Stomach (tissue), 9 donors: ENCODE measurements around the gene ROBO2. TPM values are rescaled to one million over a fixed set of nuclear protein-coding genes. Genes with fewer than 3 reads are reported as not detected.

Experiments
- DNase-seq, 2 donors: peaks; one replicate each; pipeline versions ENCODE4 v3.0.0 to v3.0.0-alpha.2; 2013 to 2019
- H3K27ac ChIP-seq, 5 donors: fragments of 200-600 bp in 4 of 5; sonication (generic) in 4 of 5; one replicate each; pipeline ENCODE4 v1.5.1; 2013 to 2019; ENCODE audit warnings: mild to moderate bottlenecking in 1 of 5, moderate library complexity in 1 of 5
- H3K27me3 ChIP-seq, 3 donors: fragments of 200-600 bp; sonication (generic); one replicate each; pipeline ENCODE4 v1.5.1; 2017 to 2019; ENCODE audit warnings: mixed run types in 1 of 3
- H3K36me3 ChIP-seq, 4 donors: fragments of 200-600 bp; sonication (generic); 1 replicate in 3 of 4; 2 replicates in 1 of 4; pipeline ENCODE4 v1.5.1; 2016 to 2019
- H3K4me1 ChIP-seq, 4 donors: fragments of 200-600 bp; sonication (generic); one replicate each; pipeline ENCODE4 v1.5.1; 2016 to 2019
- H3K4me3 ChIP-seq, 4 donors: fragments of 200-600 bp; sonication (generic) in 3 of 4; one replicate each; pipeline ENCODE4 v1.5.1; 2016 to 2019; ENCODE audit warnings: mild to moderate bottlenecking in 1 of 4
- H3K9me3 ChIP-seq, 4 donors: fragments of 200-600 bp; sonication (generic); one replicate each; pipeline ENCODE4 v1.5.1; 2016 to 2019
- EP300 ChIP-seq: sonication (generic); formaldehyde crosslinking; IDR thresholded peaks from one replicate; pipeline ENCODE4 v1.6.1; 2017; ENCODE audit warnings: antibody characterized with exemption
- POLR2A ChIP-seq, 4 donors: fragments of 450-650 bp; IDR thresholded peaks; one replicate each; pipeline ENCODE4 v1.6.1; 2016; ENCODE audit warnings: antibody characterized with exemption in 4 of 4, control low read depth in 2 of 4, mild to moderate bottlenecking in 1 of 4, moderate library complexity in 1 of 4
- POLR2AphosphoS5 ChIP-seq, 3 donors: sonication (generic); formaldehyde crosslinking; IDR thresholded peaks; one replicate each; pipeline ENCODE4 v1.6.1; 2016; ENCODE audit warnings: antibody characterized with exemption in 3 of 3
- WGBS, 5 donors: extraction: QIAGEN DNeasy Blood & Tissue Kit in 3 of 5; methylation state at CpG; one replicate each; pipeline versions ENCODE4 v1.1.5 to v1.1.7; 2013 to 2018; 5-methylcytosine and 5-hydroxymethylcytosine counted together
- intact Hi-C: fragments of 100-400 bp; cut with DNase I; formaldehyde crosslinking; loops from one replicate; pipeline ENCODE4 v1.15.1; 2023; ENCODE audit warnings: low total_unique reads
- polyA plus RNA-seq, 3 donors: library from polyadenylated mRNA; stranded (reverse); fragments of 200-250 nt; gene quantifications; one replicate each; pipeline ENCODE4 v1.2.3, GENCODE V29; 2013
- total RNA-seq, 5 donors: library from RNA; depleted of rRNA; stranded (reverse); fragments of >200 nt; gene quantifications; one replicate each; pipeline versions ENCODE4 v1.1.0 to v1.2.3, GENCODE V29; 2014 to 2016
- TF ChIP-seq, protein P1 (sequence below), 7 experiments: fragments of 450-650 bp in 4 of 7; fragments of 200-600 bp in 3 of 7; sonication (generic) in 3 of 7; IDR thresholded peaks; one replicate each; pipeline ENCODE4 v1.5.1; 2016 to 2019; ENCODE audit warnings: antibody characterized with exemption in 7 of 7, control low read depth in 2 of 7, mild to moderate bottlenecking in 1 of 7
- donor health status: healthy with polysubstance abuse.
- donor health status: Bipolar disorder and iron deficiency.
- donor health status: healthy.

Gene ROBO2
- total and polyA plus RNA-seq, 8 donors, result 0.25 to 11.4 (median 0.45) TPM; not detected in 2

DNA sequence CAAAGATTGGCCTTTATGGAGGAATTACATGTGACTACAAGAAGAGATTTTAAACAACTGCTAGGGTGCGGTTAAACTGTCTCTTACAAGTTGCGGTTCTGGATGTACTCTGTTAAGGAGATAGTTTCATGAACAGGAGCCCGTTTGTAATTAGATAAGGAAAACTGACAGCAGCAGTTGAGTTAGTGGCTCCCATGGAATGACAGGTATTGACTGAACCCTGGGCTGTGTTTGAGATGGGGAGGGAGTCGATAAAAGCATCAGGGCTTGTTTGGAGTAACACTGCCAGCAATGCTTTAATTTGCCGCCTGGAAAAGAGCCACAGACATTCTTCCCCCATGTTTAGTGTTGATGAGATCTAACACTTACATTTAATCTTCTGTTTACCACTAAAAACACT is 139.9 kb downstream of the ROBO2 start:
- no peaks in the 10 kb centered on the region for H3K27me3 ChIP-seq
- H3K4me3 ChIP-seq, result no peak overlapping the region
- no peak overlapping the region for H3K27ac ChIP-seq
- 19 to 37% (median 27%) methylated on average over 5 of the region's 5 CpGs for WGBS, 5 donors
- no peaks in the 10 kb centered on the region for H3K9me3 ChIP-seq
- H3K4me1 ChIP-seq, result no peaks in the 10 kb centered on the region
- H3K36me3 ChIP-seq, result no peaks in the 10 kb centered on the region
- TF ChIP-seq POLR2AphosphoS5 (IDR thresholded peaks at IDR 0.05) (no peak), EP300 (no peak), POLR2A (IDR thresholded peaks at IDR 0.05) (no peak)
- TF ChIP-seq, protein P1, sequence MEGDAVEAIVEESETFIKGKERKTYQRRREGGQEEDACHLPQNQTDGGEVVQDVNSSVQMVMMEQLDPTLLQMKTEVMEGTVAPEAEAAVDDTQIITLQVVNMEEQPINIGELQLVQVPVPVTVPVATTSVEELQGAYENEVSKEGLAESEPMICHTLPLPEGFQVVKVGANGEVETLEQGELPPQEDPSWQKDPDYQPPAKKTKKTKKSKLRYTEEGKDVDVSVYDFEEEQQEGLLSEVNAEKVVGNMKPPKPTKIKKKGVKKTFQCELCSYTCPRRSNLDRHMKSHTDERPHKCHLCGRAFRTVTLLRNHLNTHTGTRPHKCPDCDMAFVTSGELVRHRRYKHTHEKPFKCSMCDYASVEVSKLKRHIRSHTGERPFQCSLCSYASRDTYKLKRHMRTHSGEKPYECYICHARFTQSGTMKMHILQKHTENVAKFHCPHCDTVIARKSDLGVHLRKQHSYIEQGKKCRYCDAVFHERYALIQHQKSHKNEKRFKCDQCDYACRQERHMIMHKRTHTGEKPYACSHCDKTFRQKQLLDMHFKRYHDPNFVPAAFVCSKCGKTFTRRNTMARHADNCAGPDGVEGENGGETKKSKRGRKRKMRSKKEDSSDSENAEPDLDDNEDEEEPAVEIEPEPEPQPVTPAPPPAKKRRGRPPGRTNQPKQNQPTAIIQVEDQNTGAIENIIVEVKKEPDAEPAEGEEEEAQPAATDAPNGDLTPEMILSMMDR (IDR thresholded peaks at IDR 0.05), result no peak
- intact Hi-C loops, result no loop called here
- DNase-seq, result peak in 1 of 2 donors; percentile 12

DNA sequence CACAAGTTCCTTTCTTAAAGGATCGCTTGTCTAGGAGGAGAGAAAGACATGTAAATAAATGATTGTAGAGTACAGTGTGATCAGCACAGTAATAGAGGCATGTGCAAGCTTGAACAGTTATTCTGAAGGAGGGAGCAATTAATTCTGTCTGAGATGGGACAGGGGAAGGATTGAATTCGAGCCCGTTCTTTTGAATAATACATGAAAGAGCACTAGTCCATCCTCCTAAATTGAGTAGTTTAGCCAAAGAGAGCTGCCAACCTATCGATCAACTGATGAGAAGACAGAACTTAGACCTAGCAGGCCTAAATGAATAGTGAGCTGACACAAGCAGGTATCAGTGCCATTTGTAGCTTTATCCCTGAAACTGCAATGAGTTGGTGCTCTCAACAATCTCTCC is 142.4 kb downstream of the ROBO2 start:
- H3K27ac ChIP-seq, result no peak overlapping the region
- H3K27me3 ChIP-seq, result no peaks in the 10 kb centered on the region
- no peak overlapping the region for H3K4me3 ChIP-seq
- H3K4me1 ChIP-seq, result no peaks in the 10 kb centered on the region
- H3K36me3 ChIP-seq, result no peaks in the 10 kb centered on the region
- DNase-seq, result no peak
- TF ChIP-seq EP300 (no peak), POLR2A (IDR thresholded peaks at IDR 0.05) (no peak), POLR2AphosphoS5 (IDR thresholded peaks at IDR 0.05) (no peak)
- TF ChIP-seq, protein P1 (IDR thresholded peaks at IDR 0.05), result no peak
- intact Hi-C loops, result no loop called here
- WGBS, 5 donors, result 62 to 77% (median 71%) methylated on average over 4 of the region's 4 CpGs
- no peaks in the 10 kb centered on the region for H3K9me3 ChIP-seq

DNA sequence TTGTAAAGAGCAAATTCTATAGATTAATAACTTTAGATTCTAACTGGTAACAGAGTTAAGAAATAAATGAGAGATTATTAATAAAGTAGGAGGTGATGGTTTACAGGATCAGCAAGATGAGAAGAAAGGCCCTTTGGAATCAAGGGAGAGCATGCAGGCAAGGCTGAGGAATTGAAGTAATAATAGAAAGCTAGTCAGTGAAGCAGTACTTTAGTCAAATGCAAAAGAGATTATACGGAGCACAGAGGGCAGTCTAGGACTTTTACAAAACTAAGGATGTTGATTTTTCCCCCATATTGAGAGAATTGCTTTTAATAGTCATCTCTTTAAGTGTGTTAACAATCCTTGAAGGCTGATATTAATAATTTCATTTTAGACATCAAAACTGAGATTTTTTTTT is 146.4 kb downstream of the ROBO2 start:
- Histone ChIP-seq H3K4me3 (no peak overlapping the region), H3K27me3 (no peaks in the 10 kb centered on the region), H3K36me3 (no peaks in the 10 kb centered on the region), H3K4me1 (peaks cover 0 to 7% (median 0%) of the 10 kb centered on the region in 4 donors), H3K27ac (no peak overlapping the region), H3K9me3 (no peaks in the 10 kb centered on the region)
- no peak for TF ChIP-seq POLR2A (IDR thresholded peaks at IDR 0.05)
- no peak for TF ChIP-seq EP300
- no peak for TF ChIP-seq POLR2AphosphoS5 (IDR thresholded peaks at IDR 0.05)
- TF ChIP-seq, protein P1 (IDR thresholded peaks at IDR 0.05), result no peak
- DNase-seq, result no peak
- intact Hi-C loops, result no loop called here
- WGBS, 5 donors, result 42 to 64% (median 60%) methylated on average over 1 of the region's 1 CpG

DNA sequence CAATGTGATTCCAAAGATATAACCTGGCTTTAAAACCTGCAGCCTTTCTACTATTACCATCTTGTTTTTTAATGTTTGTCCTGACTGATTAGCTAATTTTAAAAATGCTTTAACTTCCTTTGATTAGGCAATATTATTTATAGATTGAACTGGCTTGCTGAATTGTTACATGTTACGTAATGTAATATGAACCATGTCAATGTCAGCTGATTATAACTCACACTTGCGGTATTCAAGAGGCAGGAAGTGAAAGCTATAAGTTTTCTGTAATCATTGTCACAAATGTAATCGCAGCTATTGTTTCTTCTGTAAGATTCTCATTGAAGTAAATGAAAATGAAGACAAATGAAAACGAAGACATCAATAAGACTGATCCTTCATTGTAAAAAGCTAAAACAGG is 146.8 kb downstream of the ROBO2 start:
- Histone ChIP-seq H3K27ac (no peak overlapping the region), H3K9me3 (no peaks in the 10 kb centered on the region), H3K36me3 (no peaks in the 10 kb centered on the region), H3K4me3 (no peak overlapping the region), H3K27me3 (no peaks in the 10 kb centered on the region), H3K4me1 (peaks cover 0 to 7% (median 0%) of the 10 kb centered on the region in 4 donors)
- WGBS, 5 donors, result 22 to 52% (median 28%) methylated on average over 4 of the region's 4 CpGs
- DNase-seq, result no peak
- intact Hi-C loops, result no loop called here
- TF ChIP-seq EP300 (no peak), POLR2A (IDR thresholded peaks at IDR 0.05) (no peak), POLR2AphosphoS5 (IDR thresholded peaks at IDR 0.05) (no peak)
- TF ChIP-seq, protein P1 (IDR thresholded peaks at IDR 0.05), result no peak
